Large intestine (tissue), 3 donors: ENCODE results near the gene COG8. TPM values are rescaled to one million over a fixed set of nuclear protein-coding genes. Genes with fewer than 3 reads are reported as not detected.

ENCODE experiments used
- DNase-seq, 2 donors: peaks; one replicate each; pipeline versions ENCODE4 v3.0.0 to v3.0.0-alpha.2; 2013
- H3K27ac ChIP-seq: one replicate; pipeline ENCODE4 v1.5.1; 2013; ENCODE audit warnings: low read length
- H3K27me3 ChIP-seq: 2 replicates; pipeline ENCODE4 v1.6.1; 2013; ENCODE audit warnings: low read length; ENCODE audit not compliant: control insufficient read depth, insufficient read depth
- H3K36me3 ChIP-seq: 2 replicates; pipeline ENCODE4 v1.6.1; 2013; ENCODE audit warnings: low read length; ENCODE audit not compliant: control insufficient read depth, insufficient read depth
- H3K4me1 ChIP-seq: one replicate; pipeline ENCODE4 v1.6.1; 2013; ENCODE audit warnings: low read length; ENCODE audit not compliant: control insufficient read depth, insufficient read depth
- H3K4me3 ChIP-seq: one replicate; pipeline ENCODE4 v1.5.1; 2013; ENCODE audit warnings: low read length
- H3K9me3 ChIP-seq: one replicate; pipeline ENCODE4 v1.6.1; 2013; ENCODE audit warnings: mild to moderate bottlenecking, low read depth, low read length, moderate library complexity; ENCODE audit not compliant: control insufficient read depth
- WGBS: methylation state at CpG from one replicate; pipeline ENCODE4 v1.1.5; 2013; ENCODE audit warnings: low lambda C conversion rate; ENCODE audit not compliant: insufficient coverage; 5-methylcytosine and 5-hydroxymethylcytosine counted together
- polyA plus RNA-seq: library from polyadenylated mRNA; unstranded; fragments of 120-200 nt; gene quantifications from one replicate; pipeline ENCODE4 v1.2.1, GENCODE V29; 2013

The COG8 gene
- polyA plus RNA-seq, 1 donor = 29.0 TPM

DNA sequence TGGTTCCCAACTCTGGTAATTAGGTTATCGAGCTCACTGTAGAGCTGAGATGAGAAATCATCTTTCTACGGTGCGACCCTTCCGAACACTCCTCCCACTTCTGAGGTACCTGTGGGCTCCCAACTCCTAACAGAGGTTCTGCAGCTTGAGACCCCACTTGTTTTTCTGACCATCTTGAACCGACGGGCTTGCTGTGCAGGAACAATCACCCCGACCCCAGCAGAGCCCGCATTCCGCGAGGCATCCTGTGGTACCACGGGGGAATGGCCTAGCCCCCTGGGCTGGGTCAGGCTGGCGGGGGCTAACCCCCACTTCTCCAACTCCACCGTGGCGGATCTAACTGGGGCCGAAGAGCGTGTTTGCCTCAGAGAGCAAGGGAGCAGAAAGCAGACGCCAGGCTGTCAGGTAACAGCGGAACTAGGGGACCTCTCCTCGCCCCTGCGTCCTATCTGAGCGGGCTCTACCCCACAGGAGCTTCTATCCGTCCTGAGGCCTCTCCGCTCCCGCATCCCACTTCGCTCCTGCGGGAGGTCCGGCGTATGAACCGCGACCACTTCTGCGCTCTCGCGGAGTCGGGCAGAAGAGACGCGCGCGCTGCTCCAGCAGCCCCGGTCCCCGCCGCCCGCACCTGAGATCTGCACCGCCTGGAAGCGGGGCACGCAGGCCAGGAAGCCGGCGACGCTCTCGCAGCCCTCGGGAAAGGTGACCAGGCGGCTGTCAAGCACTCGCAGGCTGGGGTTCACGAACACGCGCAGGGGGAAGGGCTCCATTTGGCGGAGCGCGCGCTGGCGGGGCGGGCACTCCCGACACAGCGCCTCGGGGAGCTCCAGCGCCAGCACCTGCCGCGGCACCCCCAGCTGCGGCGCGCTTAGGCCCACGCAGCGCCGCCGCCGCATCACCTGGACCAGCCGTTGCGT is 9.7 kb downstream of the COG8 start:
- DNase-seq = peak in 1 of 2 donors; percentile 48
- no CpG with 5 or more reads among the region's 77 CpGs for WGBS
- Histone ChIP-seq H3K4me3 (peak overlapping the region; percentile 76), H3K9me3 (no peaks in the 10 kb centered on the region), H3K36me3 (peaks cover 56% of the 10 kb centered on the region), H3K4me1 (peaks cover 42% of the 10 kb centered on the region), H3K27me3 (no peaks in the 10 kb centered on the region), H3K27ac (peak overlapping the region; percentile 54)

DNA sequence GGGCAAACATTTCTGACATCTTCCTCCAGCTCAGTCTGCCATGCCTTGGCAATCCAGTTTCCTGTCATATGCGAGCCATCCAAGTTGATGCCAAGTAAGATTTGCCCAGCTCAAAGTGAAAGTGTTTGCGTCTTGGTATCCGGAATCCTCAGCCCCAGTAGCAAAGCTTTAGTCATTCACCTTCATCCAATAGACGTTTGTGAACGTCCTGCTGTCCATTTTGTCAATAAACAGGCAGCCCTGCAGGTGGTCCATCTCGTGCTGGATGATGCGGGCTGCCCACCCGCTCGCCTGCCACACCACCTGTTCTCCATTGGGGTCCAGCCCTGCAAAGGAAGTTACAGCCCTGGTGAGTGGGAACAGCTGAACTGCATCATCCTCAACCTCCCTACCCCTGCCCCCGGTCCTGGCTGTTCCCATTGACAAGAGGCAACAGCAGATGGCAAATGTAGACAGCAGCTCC is 10.5 kb downstream of the COG8 start:
- peak overlapping the region; percentile 76 for H3K4me3 ChIP-seq
- H3K27ac ChIP-seq = no peak overlapping the region

DNA sequence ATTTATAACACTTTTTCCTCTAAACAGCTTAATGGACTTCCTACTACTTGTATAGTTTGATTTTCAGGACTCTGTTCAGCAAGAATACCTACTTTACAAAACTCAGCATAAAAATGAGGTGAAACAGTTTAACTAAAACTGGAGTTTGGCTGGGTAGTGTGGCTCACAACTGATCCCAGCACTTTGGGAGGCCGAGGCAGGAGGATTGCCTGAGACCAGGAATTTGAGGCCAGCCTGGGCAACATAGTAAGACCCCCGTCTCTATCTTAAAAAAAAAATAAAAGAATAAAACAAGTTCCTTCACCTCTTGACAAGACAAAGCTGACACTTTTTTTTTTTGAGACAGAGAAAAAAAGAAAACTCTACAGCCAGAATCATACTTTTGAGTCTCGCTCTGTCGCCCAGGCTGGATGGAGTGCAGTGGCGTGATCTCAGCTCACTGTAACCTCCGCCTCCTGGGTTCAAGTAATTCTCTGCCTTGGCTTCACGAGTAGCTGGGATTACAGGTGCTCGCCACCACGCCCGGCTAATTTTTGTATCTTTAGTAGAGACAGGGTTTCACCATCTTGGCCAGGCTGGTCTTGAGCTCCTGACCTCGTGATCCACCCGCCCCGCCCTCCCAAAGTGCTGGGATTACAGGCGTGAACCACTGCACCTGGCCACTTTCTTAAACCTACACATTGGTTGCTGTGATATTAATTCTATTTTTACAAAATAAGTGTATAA is 11.6 kb downstream of the COG8 start:
- no CpG with 5 or more reads among the region's 14 CpGs for WGBS

More for the DNA sequence above, 10.5 kb downstream of the COG8 start:
- peaks cover 56% of the 10 kb centered on the region for H3K36me3 ChIP-seq
- no peak for DNase-seq
- H3K9me3 ChIP-seq = no peaks in the 10 kb centered on the region
- WGBS = no CpG with 5 or more reads among the region's 10 CpGs
- peaks cover 42% of the 10 kb centered on the region for H3K4me1 ChIP-seq
- no peaks in the 10 kb centered on the region for H3K27me3 ChIP-seq

DNA sequence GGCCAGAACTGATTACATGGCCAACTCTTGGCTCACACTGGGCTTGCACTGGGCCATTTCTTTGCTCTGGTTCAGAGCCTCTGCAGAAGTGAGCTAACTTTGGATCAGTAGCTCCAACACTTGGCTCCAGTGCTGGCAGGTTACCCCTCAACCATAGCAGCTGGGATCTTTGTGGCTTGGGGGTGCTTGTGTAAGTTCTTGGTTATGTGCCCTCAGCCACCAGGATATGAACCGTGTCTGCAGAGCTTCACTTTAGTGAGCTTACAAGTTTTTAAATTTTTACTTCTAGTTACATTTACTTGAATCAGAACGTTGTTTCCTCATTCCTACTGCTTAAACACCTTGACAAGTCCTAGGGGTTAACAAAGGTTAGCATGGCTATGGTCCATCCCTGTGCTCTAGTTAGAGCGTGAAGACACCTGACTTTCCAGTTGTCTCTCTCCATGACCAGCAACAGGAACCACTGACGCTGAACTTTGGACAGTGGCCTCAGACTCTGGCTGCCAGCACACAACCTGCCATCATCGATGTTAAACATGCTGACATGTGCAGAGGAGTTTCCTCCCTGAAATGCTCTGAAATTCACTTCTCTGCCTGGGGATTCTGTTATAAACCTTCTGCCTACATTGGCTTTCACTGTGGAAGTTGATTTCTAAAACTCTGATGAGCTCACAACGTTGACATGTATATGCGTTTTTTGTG is 13.0 kb downstream of the COG8 start:
- Histone ChIP-seq H3K4me3 (no peak overlapping the region), H3K9me3 (no peaks in the 10 kb centered on the region), H3K27ac (peak overlapping the region; percentile 91), H3K36me3 (peaks cover 58% of the 10 kb centered on the region), H3K27me3 (no peaks in the 10 kb centered on the region), H3K4me1 (peaks cover 42% of the 10 kb centered on the region)
- 41% methylated on average over 4 of the region's 7 CpGs for whole genome bisulfite sequencing
- peak; percentile 88 to 94 for DNase-seq

More for the DNA sequence above, 11.6 kb downstream of the COG8 start:
- H3K4me3 ChIP-seq = no peak overlapping the region
- peak overlapping the region; percentile 91 for H3K27ac ChIP-seq
- H3K9me3 ChIP-seq = no peaks in the 10 kb centered on the region
- peaks cover 54% of the 10 kb centered on the region for H3K36me3 ChIP-seq
- peaks cover 42% of the 10 kb centered on the region for H3K4me1 ChIP-seq
- DNase-seq = no peak
- no peaks in the 10 kb centered on the region for H3K27me3 ChIP-seq

DNA sequence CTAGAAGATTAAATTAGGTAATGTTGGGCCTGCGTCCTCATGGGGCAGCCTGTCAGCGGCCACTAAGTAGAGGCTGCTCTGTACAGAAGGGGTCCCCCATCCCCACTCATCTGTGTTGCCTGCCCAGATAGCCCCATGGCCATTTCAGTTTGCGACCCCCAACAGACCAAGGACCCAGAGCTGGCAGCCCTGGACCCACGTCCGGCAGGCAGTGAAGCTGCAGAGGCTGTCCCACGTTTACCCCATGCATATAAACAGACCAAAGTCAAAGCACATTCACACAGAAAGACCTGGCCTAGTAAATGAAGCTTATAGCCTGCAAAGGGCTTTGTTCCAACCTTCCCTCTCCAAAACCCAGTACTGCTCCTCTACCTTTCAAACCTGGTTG is 13.6 kb downstream of the COG8 start:
- H3K36me3 ChIP-seq = peaks cover 64% of the 10 kb centered on the region
- no peaks in the 10 kb centered on the region for H3K9me3 ChIP-seq
- peak overlapping the region; percentile 87 for H3K27ac ChIP-seq
- H3K27me3 ChIP-seq = no peaks in the 10 kb centered on the region
- no CpG with 5 or more reads among the region's 6 CpGs for WGBS
- no peak overlapping the region for H3K4me3 ChIP-seq
- no peak for DNase-seq
- H3K4me1 ChIP-seq = peaks cover 42% of the 10 kb centered on the region

DNA sequence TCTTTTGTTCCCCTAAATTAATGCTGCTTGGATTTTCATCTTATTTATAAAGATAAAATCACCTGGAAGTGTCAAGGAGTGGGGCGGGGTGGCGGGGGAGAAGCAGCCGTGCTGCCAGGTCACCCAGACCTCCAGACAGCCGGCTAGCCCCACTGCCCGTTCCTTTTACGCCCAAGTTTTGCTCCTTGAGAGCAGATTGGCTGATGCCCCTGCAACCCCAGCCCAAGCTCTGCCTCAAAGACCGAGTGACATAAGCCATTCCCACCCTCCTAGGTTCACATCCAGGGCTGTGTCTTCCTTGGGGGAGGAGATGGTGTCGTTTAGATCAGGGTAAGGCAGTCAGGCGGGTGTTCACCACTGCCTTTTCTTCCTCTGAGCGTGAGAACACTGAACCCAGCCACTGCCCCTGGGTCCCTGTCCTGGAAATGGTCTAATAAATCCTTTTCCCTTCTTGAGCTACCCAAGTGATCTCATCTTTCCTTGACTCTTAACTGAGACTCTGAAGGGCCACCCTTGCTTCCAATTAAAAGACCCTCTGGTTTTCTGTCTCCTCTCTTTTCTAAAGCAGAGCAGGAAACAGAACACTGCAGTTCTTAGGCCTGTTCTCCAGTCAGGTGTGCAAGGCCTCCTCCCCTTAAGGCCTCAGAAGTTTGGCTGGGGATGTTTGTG is 14.6 kb downstream of the COG8 start:
- Histone ChIP-seq H3K27me3 (no peaks in the 10 kb centered on the region), H3K36me3 (peaks cover 74% of the 10 kb centered on the region), H3K4me1 (peaks cover 42% of the 10 kb centered on the region), H3K4me3 (no peak overlapping the region), H3K9me3 (no peaks in the 10 kb centered on the region), H3K27ac (no peak overlapping the region)
- DNase-seq = no peak
- WGBS = no CpG with 5 or more reads among the region's 10 CpGs

DNA sequence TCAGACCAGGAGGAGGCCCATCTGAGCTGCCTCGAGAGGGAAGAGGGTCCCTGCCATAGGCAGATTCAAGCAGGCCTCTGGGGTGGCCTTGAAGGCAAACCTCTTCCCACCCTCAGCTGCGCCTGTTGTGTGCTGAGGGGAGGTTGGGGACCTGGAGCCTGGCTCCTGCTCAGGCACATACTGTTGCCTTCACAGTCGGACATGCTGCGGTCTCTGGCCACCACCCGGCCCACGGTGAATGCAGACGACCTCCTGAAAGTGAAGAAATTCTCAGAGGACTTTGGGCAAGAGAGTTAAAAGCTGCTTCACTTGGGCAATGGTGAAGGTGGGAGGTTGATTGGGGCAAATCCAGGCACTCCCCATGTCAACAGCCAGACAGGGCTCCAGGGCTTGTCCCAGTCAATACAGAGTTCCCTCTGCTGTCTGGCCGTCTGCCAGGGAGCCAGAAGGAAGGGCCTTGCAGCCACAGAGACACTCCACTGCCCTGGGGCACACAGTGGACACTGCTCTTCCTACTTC is 15.3 kb downstream of the COG8 start:
- Histone ChIP-seq H3K9me3 (no peaks in the 10 kb centered on the region), H3K4me1 (peaks cover 36% of the 10 kb centered on the region), H3K4me3 (no peak overlapping the region), H3K27me3 (no peaks in the 10 kb centered on the region), H3K36me3 (peaks cover 80% of the 10 kb centered on the region), H3K27ac (no peak overlapping the region)
- DNase-seq = peak in 1 of 2 donors; percentile 16
- WGBS = no CpG with 5 or more reads among the region's 8 CpGs

DNA sequence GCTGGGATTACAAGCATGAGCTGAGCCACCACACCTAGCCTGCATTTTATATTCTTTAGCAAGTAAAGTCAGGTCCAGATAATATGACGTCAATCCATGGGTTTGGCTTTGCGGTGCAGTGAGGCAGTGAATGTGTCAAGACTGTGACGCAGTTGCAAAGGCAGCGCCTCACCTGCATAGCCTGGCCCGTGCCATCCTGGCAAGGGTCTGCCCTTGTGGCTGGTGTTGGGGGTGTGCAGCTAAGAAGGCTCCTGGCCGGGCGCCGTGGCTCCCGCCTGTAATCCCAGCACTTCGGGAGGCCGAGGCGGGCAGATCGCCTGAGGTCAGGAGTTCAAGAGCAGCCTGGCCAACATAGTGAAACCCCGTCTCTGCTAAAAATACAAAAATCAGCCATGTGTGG is 15.9 kb downstream of the COG8 start:
- H3K9me3 ChIP-seq = no peaks in the 10 kb centered on the region
- H3K4me3 ChIP-seq = no peak overlapping the region
- WGBS = no CpG with 5 or more reads among the region's 14 CpGs
- no peaks in the 10 kb centered on the region for H3K27me3 ChIP-seq
- peaks cover 80% of the 10 kb centered on the region for H3K36me3 ChIP-seq
- peaks cover 30% of the 10 kb centered on the region for H3K4me1 ChIP-seq
- no peak for DNase-seq
- no peak overlapping the region for H3K27ac ChIP-seq

DNA sequence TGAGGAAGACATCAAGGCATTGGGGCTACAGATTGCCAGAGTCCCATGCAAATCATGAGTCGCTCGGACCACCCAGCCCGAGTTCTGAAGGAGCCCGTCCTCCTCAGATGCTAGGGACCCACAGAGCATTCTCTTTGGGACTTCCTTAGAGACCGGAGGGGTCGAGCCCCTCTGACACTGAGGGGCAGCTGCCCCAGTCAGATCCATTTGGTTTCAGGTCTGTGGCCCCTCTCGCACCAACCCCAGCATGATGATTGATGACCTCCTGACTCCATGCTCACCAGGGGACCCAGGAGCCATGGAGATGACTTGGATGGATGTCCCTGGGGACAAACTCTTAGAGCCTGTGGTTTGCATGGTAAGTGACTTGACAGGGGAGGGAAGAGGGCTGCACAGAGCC is 17.0 kb downstream of the COG8 start:
- Histone ChIP-seq H3K4me1 (peaks cover 19% of the 10 kb centered on the region), H3K9me3 (no peaks in the 10 kb centered on the region), H3K27me3 (no peaks in the 10 kb centered on the region), H3K27ac (no peak overlapping the region), H3K36me3 (peaks cover 82% of the 10 kb centered on the region), H3K4me3 (no peak overlapping the region)
- no CpG with 5 or more reads among the region's 7 CpGs for WGBS
- no peak for DNase-seq
